HG03432 (cell line): ENCODE data around the gene PTGES2.
A peak's percentile ranks its signal among the peaks of the same experiment; 100 is the strongest.

Experiments
- ATAC-seq: cut with Tn5 transposase; IDR thresholded peaks from one replicate; pipeline ENCODE4 v1.9.1; 2021; ENCODE audit warnings: mild to moderate bottlenecking, moderate library complexity; ENCODE audit not compliant: unreplicated experiment

Gene PTGES2

GRCh38 chr9:128127568-128127989 is at the start of gene PTGES2:
TSS of gene PTGES2 (minus strand) at chr9:128127729. CDS start at chr9:128127717, 12 bp downstream.
- peak; percentile 70 for ATAC-seq

GRCh38 chr9:128175726-128176125 is 48.2 kb upstream of the PTGES2 start:
- no peak for ATAC-seq

DNA sequence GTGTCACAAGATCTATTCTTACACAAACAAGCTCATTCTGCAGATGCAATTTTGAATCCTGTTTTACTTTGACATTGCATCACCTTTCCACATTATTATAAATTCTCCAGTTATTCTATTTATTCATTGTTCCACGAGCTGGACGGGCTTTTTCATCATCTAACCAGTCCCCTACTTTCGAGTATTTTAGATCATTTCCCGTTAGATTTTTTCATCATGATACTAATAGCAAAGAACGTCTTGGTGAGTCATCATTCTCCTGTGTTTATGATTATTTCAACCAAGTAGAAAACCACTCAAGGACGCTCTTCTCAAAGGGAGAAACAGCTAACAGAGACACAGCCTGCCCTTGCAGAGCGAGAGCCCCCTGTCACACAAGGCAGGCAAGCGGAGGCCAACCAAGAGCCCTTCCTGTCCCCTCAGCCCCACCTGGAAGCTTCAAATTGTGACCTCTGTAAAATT is 47.6 kb upstream of the PTGES2 start:
- no peak for ATAC-seq

- ATAC-seq, result no peak
These were observed 46.5 kb upstream of the PTGES2 start for GRCh38 chr9:128174062-128174461.

GRCh38 chr9:128169925-128170324 is 42.4 kb upstream of the PTGES2 start:
- ATAC-seq, result no peak

DNA sequence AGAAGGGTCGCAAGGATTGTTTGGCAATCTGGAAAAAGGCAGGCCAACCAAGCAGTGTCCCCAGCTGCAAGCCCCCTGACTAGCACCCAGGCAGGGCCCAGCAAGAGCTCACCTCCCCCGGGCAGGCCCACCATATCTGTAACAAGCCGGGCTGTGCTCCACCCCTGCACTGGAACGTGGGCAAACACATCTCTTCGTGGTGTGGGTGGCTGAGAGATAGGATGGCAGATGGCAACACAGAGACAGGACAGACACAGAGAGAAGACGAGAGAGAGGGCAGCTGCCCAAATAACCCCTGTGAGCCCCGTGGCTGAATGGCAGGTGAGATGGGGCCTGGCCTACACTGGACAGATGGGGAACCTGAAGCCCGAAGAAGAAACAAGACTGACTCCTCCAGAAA is 42.0 kb upstream of the PTGES2 start:
- no peak for ATAC-seq

GRCh38 chr9:128168731-128169308 is 41.3 kb upstream of the PTGES2 start:
- ATAC-seq, result no peak

GRCh38 chr9:128167209-128167608 is 39.7 kb upstream of the PTGES2 start:
- ATAC-seq, result no peak

- ATAC-seq, result no peak
These were observed 38.6 kb upstream of the PTGES2 start for GRCh38 chr9:128166169-128166568.

DNA sequence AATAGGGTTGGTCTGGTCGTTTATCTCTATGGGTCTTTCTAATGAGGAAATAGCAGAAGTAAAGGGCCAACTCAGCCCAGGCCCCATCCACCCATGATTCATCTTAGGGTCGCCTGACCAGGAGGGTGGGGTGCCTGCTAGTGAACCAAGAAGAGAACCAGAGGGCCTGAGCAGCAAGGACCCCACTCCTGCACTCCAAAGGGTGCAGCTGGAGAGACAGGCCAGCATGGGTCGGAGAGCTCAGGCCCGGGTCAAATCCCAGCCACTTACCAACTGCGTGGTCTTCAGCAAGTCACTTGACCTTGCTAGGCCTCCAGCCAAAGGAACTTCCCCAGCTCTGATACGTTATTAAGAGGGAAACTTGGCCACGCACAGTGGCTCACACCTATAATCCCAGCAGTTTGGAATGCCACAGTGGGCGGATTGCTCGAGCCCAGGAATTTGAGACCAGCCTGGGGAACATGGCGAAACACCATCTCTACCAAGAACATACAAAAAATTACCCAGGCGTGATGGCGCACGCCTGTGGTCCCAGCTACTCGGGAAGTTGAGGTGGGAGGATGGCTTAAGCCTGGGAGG is 36.9 kb upstream of the PTGES2 start:
- ATAC-seq, result no peak

DNA sequence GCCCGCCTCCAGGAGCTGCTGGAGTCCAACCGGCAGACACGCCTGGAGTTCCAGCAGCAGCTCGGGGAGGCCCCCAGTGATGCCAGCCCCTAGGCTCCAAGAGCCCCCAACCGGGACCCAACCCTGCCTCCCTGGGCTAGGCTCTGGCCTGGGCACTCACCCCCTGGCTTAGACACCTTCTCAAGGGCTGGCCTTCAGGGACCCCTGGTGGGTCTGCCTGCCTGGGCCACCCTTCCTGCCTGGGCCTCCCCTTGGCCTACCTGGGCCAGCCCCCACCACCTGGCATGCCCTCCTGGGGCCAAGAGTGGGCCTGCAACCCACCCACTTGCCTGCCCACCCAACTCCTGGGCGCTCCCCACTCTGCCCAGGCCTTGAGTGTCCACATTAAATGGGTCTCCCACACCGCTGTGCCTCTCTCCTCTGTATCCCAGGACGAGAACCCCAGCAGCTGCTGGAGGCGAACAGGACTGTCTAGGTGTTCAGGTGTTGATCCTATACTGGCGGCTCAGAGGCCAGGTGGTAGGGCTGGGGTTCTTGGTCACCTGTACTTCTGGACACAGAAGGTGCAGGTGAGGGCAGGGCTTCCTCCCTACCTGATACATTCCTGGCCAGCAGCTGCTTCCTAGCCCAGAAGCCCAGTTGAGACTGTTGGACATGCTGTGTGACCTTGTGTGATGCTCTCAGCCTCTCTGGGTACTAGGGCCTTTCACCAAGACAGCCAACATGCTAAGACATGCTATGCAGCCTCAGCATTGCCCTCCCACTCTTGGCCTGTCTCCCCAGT is 36.2 kb upstream of the PTGES2 start:
- ATAC-seq, result no peak

DNA sequence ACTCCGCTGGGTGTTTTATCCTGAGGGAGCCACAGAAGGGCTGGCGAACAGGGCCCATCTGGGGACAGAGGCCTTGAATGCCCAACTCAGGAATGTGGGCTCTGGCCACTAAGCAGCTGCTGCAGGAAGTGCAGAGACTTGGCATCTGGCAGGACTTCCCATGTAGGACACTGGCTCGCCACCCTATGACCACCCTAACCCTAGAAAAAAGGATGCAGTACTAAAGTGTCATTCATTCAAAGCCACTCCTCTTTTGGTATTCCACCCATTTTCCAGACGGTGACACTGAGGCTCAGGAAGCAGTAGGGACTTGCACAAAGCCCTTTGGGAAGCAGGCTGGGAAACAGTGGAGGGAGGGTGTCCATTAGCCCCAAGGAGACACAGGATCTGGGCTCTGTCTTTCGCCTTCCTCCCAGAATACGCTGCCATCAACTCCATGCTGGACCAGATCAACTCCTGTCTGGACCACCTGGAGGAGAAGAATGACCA is 35.5 kb upstream of the PTGES2 start:
- ATAC-seq, result no peak

DNA sequence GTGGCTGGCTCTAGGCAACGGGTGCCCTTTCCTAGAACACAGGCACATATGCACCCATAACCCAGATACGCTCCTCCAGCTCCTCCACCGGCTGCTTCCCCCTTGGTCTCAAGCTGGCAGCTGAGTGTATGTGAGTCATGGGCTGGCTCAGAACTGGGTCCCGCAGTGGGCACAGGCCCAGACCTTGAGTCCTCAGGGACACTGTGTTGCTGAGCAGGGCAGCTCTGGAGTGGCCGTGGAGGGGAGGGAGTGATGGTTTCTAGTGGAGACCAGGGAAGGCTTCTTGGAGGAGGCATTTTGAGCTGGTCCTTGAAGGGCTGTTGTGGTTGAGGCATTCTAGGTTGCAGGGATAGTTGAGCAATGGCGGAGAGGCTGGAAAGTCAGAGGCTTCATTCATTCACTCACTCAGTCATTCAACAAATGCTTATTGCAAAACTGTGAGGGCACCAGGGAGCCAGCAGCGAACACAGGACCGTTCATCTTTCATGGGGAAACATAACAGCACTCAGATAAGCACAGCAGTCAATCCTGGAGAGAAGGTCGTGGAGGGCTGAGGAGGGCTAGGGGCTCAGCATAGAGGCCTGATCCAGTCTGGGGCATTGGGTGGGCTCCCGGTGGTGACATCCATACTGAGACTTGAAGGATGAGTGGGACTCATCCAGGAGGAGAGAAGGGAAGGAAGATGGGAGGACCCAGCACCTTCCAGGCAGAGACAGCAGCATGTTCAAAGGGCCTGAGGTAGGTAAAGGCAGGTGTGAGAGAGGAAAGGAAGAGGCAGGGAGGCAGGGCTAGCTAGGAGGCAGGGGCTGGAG is 34.9 kb upstream of the PTGES2 start:
- no peak for ATAC-seq

GRCh38 chr9:128161215-128161902 is 33.8 kb upstream of the PTGES2 start:
- ATAC-seq, result no peak

DNA sequence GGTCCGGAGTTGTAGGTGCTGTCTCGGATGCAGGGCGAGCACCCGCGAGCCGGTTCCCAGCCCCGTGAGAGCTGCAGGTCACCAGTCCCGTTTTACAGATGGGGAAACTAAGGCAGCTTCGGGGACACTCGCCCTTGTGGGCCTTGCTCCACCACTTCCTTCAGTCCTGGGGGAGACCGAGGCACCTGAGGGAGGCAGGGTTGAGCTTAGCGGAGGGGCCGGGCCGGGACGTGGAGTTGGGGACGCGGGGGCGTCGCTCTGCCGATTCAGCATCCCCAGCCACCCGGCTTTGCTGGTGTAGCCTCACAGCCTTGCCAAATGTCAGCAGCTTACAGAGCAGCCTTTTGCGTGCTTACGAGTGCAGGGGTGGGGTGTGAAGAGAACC is 33.1 kb upstream of the PTGES2 start:
- peak; percentile 18 for ATAC-seq

- ATAC-seq, result peak; percentile 79
These were observed 32.5 kb upstream of the PTGES2 start, which contains the start of gene BBLN for GRCh38 chr9:128159784-128160602. TSS of gene BBLN (plus strand) at chr9:128160265. CDS start at chr9:128160408, 143 bp downstream.

GRCh38 chr9:128159522-128159783 is 31.9 kb upstream of the PTGES2 start:
- ATAC-seq, result no peak

DNA sequence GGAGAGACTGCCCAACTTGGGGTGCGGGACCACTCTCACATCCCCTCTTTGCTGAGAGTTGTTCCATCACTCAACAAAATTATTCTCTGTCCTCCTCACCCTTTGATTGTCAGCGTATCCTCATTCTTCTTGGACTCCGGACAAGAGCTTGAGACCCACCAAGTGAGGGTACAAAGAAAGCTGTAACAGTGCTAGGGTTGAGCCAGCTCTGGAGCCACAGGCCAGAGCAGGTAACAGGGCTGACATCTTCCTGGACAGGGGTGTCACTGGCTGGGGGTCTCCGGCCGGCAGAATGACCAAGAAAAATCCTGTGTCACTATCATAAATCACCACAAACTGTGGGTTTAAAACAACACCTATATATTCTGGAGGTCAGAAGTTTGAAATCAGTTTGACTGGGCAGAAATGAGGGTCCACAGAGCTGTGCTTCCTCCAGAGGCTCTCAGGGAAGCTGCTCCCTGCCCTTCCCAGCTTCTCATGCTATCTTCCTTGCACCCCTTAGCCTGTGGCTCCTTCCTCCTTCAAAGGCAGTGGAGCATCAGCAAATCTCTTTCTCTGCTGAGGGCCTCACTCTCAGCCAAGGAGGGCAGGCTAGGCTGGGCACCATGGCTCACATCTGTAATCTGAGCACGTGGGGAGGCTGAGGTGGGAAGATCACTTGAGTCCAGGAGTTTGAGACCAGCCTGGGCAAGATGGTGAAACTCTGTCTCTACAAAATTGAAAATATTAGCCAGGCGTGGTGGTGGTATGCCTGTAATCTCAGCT is 28.4 kb upstream of the PTGES2 start:
- ATAC-seq, result no peak
